Activated CD4-positive, alpha-beta memory T cell treated with anti-CD3 and anti-CD28 coated beads, Interleukin-2, amount 10 ng/mL, durations not matched to agents 7 days and 5 days (primary cell): ENCODE results near the gene CTIF. TPM values are rescaled to one million over a fixed set of nuclear protein-coding genes. Genes with fewer than 3 reads are reported as not detected.
A peak's percentile ranks its signal among the peaks of the same experiment; 100 is the strongest.

Experiments used
- CTCF ChIA-PET: fragments of 350-600 bp; sonication (Branson Sonifier 250); formaldehyde crosslinking; loops from one replicate; lab custom pipeline; 2021; ENCODE audit warnings: antibody characterized with exemption, inconsistent platforms; lab: Charles Lee
- POLR2A ChIA-PET: fragments of 350-600 bp; sonication (Branson Sonifier 250); formaldehyde crosslinking; loops from one replicate; lab custom pipeline; 2021; ENCODE audit warnings: antibody characterized with exemption; lab: Charles Lee
- DNase-seq: peaks from one replicate; pipeline ENCODE4 v3.0.0-alpha.2; 2020
- H3K27ac Mint-ChIP-seq: one replicate; pipeline ENCODE4 v1.8.0; 2021; ENCODE audit warnings: mild to moderate bottlenecking, mixed read lengths
- H3K27me3 Mint-ChIP-seq: one replicate; pipeline ENCODE4 v1.8.0; 2021; ENCODE audit warnings: mixed read lengths
- H3K36me3 Mint-ChIP-seq: one replicate; pipeline ENCODE4 v1.8.0; 2021; ENCODE audit warnings: low read depth, mixed read lengths
- H3K4me1 Mint-ChIP-seq: one replicate; pipeline ENCODE4 v1.8.0; 2021; ENCODE audit warnings: mixed read lengths
- H3K4me3 Mint-ChIP-seq: one replicate; pipeline ENCODE4 v1.8.0; 2021; ENCODE audit warnings: mild to moderate bottlenecking, mixed read lengths
- H3K9me3 Mint-ChIP-seq: one replicate; pipeline ENCODE4 v1.8.0; 2021; ENCODE audit warnings: mixed read lengths
- total RNA-seq, 2 experiments: library from RNA; stranded (reverse); gene quantifications; one replicate each; pipeline ENCODE4 v1.2.3, GENCODE V29; 2021

CTIF gene
- total RNA-seq, 2 experiments from 2014 or later: 4.9 to 5.1 TPM

- H3K4me3 Mint-ChIP-seq: no peak overlapping the region
- DNase-seq: no peak
- H3K36me3 Mint-ChIP-seq: no peaks in the 10 kb centered on the region
- POLR2A ChIA-PET: no interaction called here
- CTCF ChIA-PET: no interaction called here
- no peak overlapping the region for H3K27ac Mint-ChIP-seq
- H3K27me3 Mint-ChIP-seq: no peaks in the 10 kb centered on the region
- H3K9me3 Mint-ChIP-seq: no peaks in the 10 kb centered on the region
- H3K4me1 Mint-ChIP-seq: peaks cover 60% of the 10 kb centered on the region
Measured at GRCh38 chr18:48700446-48700845, 161.6 kb downstream of the CTIF start.

DNA sequence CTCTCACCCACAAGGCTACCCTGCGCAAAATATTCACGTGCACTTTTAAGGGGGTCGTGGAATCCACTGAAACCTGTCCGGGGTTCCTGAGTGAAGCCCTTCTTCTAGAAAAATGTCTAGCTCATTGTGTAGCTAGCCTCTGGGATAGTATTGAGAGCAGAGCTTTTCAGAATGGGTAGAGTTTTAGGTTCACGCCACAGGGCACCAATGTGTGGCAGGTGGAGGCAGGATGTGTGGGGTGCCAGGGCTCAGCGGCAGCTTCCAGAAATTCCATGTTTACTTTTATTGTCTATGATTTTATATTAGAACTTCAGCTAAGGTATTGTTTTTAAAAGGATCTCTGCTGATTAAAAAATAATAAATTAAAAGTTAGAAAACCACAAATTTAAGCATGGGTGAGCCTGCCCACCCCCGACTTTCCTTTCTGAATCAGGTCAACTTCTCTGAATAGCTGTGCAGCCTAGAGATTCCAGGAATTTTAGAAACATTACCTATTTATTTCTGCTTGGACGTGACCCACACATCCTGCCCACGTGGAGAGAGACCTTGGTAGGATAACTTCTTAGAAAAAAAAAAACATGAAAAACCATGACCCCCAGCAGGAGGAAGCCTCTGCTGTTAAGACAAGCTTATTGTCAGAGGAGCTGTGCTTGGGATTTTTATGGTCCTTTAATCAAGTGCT lies 163.7 kb downstream of the CTIF start:
- POLR2A ChIA-PET: no interaction called here
- CTCF ChIA-PET: interaction anchor here (0.6 to 1.4 kb wide), 4 partner anchors 8 to 713 kb away, joined by 3 read pairs; no protein-coding TSS in a partner anchor

GRCh38 chr18:48703028-48703386 lies 164.2 kb downstream of the CTIF start:
- Mint-ChIP-seq H3K27me3 (no peaks in the 10 kb centered on the region), H3K27ac (peak overlapping the region; percentile 61), H3K36me3 (no peaks in the 10 kb centered on the region), H3K4me1 (peaks cover 64% of the 10 kb centered on the region), H3K4me3 (no peak overlapping the region), H3K9me3 (no peaks in the 10 kb centered on the region)
- ChIA-PET CTCF (interaction anchor here (0.6 to 1.4 kb wide), 4 partner anchors 9 to 712 kb away, joined by 3 read pairs; no protein-coding TSS in a partner anchor), POLR2A (no interaction called here)
- no peak for DNase-seq

More for the DNA sequence above, 163.7 kb downstream of the CTIF start:
- no peaks in the 10 kb centered on the region for H3K36me3 Mint-ChIP-seq
- no peaks in the 10 kb centered on the region for H3K9me3 Mint-ChIP-seq
- H3K4me1 Mint-ChIP-seq: peaks cover 63% of the 10 kb centered on the region
- no peak for DNase-seq
- H3K27me3 Mint-ChIP-seq: no peaks in the 10 kb centered on the region
- H3K27ac Mint-ChIP-seq: peak overlapping the region; percentile 61
- no peak overlapping the region for H3K4me3 Mint-ChIP-seq

GRCh38 chr18:48703418-48703817 lies 164.6 kb downstream of the CTIF start:
- Mint-ChIP-seq H3K36me3 (no peaks in the 10 kb centered on the region), H3K4me1 (peaks cover 62% of the 10 kb centered on the region), H3K27me3 (no peaks in the 10 kb centered on the region), H3K9me3 (no peaks in the 10 kb centered on the region), H3K4me3 (no peak overlapping the region), H3K27ac (peak overlapping the region; percentile 61)
- DNase-seq: no peak
- CTCF ChIA-PET: interaction anchor here (1.2 to 1.4 kb wide), 3 partner anchors 9 to 476 kb away, joined by 3 read pairs; no protein-coding TSS in a partner anchor
- POLR2A ChIA-PET: no interaction called here

- H3K36me3 Mint-ChIP-seq: no peaks in the 10 kb centered on the region
- ChIA-PET CTCF (no interaction called here), POLR2A (no interaction called here)
- H3K4me3 Mint-ChIP-seq: no peak overlapping the region
- no peaks in the 10 kb centered on the region for H3K27me3 Mint-ChIP-seq
- no peak for DNase-seq
- no peaks in the 10 kb centered on the region for H3K9me3 Mint-ChIP-seq
- H3K4me1 Mint-ChIP-seq: peaks cover 46% of the 10 kb centered on the region
- H3K27ac Mint-ChIP-seq: no peak overlapping the region
Measured at GRCh38 chr18:48705043-48705442, 166.2 kb downstream of the CTIF start.

- POLR2A ChIA-PET: no interaction called here
- no peaks in the 10 kb centered on the region for H3K9me3 Mint-ChIP-seq
- no peak overlapping the region for H3K27ac Mint-ChIP-seq
- CTCF ChIA-PET: no interaction called here
- no peak overlapping the region for H3K4me3 Mint-ChIP-seq
- no peak for DNase-seq
- no peaks in the 10 kb centered on the region for H3K36me3 Mint-ChIP-seq
- peaks cover 41% of the 10 kb centered on the region for H3K4me1 Mint-ChIP-seq
- H3K27me3 Mint-ChIP-seq: no peaks in the 10 kb centered on the region
Measured at GRCh38 chr18:48705531-48705930, 166.7 kb downstream of the CTIF start.

DNA sequence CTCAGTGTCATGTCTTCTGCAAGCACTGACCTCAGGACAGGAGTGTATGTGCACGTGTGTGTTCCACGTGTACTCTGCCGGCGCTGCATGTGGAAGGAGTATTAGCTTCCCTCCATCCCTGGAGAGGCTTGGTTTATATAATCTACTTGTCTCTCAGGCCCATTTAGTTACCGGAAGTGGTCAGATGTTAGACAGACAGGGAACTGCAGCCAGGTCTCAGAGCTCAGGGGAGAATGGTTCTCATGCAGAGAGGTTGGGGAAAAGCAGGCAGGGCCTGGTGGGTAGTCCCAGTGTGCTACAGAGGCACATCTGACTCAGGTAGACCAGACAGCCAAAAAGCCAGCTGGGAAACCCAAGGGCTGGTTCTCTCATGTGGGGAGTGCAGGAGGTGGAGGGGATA lies 167.9 kb downstream of the CTIF start:
- no peak overlapping the region for H3K27ac Mint-ChIP-seq

DNA sequence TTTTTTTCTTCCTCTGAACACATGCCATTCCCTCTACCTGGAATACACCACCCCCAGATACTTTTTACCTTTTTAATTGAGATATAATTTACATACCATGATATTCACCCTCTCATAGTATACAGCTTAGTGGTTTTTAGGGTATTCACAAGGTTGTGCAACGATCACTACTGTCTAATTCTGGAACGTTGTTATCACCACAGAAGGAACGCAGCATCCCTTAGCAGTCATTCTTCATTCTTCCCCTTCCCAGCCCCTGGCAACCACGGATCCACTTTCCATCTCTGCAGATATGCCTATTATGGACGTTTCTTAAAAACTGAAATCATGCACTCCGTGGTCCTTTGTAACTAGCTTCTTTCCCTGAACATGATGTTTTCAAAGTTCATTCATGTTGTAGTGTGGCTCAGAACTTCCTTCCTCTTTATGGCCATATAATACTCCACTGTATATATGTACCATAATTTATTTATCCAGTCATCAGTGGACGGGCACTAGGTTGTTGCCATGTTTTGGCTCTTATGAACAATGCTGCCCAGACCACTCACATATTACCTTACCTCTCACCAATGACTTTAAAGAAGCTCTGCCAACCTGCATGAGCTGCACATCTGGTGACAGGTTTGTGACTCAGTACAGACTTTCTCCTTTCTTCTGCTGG lies 168.9 kb downstream of the CTIF start:
- H3K27me3 Mint-ChIP-seq: no peaks in the 10 kb centered on the region
- DNase-seq: no peak
- H3K36me3 Mint-ChIP-seq: no peaks in the 10 kb centered on the region
- POLR2A ChIA-PET: interaction anchor here (1.3 kb wide), 1 partner anchor 9 kb away, joined by 3 read pairs; no protein-coding TSS in a partner anchor
- H3K4me1 Mint-ChIP-seq: peaks cover 22% of the 10 kb centered on the region
- CTCF ChIA-PET: interaction anchor here (0.6 kb wide), 1 partner anchor 528 kb away, joined by 4 read pairs; no protein-coding TSS in a partner anchor
- no peak overlapping the region for H3K27ac Mint-ChIP-seq
- H3K4me3 Mint-ChIP-seq: no peak overlapping the region
- H3K9me3 Mint-ChIP-seq: no peaks in the 10 kb centered on the region

More for the DNA sequence above, 167.9 kb downstream of the CTIF start:
- CTCF ChIA-PET: no interaction called here
- Mint-ChIP-seq H3K4me3 (no peak overlapping the region), H3K36me3 (no peaks in the 10 kb centered on the region), H3K4me1 (peaks cover 32% of the 10 kb centered on the region), H3K27me3 (no peaks in the 10 kb centered on the region), H3K9me3 (no peaks in the 10 kb centered on the region)
- POLR2A ChIA-PET: no interaction called here
- no peak for DNase-seq

- Mint-ChIP-seq H3K9me3 (no peaks in the 10 kb centered on the region), H3K4me1 (peaks cover 12% of the 10 kb centered on the region), H3K27me3 (no peaks in the 10 kb centered on the region), H3K4me3 (no peak overlapping the region), H3K27ac (no peak overlapping the region), H3K36me3 (no peaks in the 10 kb centered on the region)
- ChIA-PET CTCF (no interaction called here), POLR2A (no interaction called here)
- no peak for DNase-seq
Measured at GRCh38 chr18:48708807-48709206, 170.0 kb downstream of the CTIF start.

DNA sequence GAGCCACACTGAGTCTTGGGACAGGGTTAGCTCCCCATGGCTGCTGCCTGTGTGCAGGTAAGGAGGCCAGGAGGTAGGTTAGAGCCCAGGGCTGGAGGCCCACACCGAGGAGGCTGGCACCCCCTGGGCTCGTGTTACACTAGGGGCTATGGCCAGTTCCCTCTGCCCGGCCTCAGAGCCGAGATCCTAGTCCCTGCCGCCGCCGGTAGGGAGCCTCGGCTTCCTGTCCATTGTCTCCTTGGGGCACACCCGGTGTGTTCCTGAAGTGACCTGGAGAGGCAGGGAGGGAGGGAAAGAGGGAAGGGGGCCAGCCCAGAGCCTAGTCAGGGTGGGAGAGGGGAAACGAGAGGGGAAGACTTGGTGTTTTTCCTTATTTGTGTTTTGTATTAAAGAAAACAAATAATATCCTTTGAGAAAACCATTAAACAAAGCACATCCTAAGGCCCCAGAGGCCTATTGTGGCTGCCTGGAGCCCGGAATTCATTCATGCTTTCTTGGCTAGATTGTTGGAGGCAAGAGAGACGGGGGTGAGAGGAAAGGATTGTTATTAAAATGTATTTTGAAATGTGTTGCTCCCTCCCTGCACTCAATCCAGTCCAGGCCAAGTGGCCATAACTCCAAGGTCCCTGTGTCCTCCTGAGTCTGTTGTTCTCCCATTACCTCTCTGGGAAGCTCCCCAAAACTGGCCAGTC lies 170.7 kb downstream of the CTIF start:
- POLR2A ChIA-PET: no interaction called here
- Mint-ChIP-seq H3K4me3 (no peak overlapping the region), H3K36me3 (no peaks in the 10 kb centered on the region), H3K27me3 (no peaks in the 10 kb centered on the region), H3K9me3 (no peaks in the 10 kb centered on the region), H3K27ac (no peak overlapping the region), H3K4me1 (peaks cover 7% of the 10 kb centered on the region)
- CTCF ChIA-PET: no interaction called here
- no peak for DNase-seq

GRCh38 chr18:48711651-48712486 lies 173.0 kb downstream of the CTIF start:
- Mint-ChIP-seq H3K4me3 (no peak overlapping the region), H3K27me3 (no peaks in the 10 kb centered on the region), H3K27ac (no peak overlapping the region), H3K4me1 (peaks cover 8% of the 10 kb centered on the region), H3K9me3 (no peaks in the 10 kb centered on the region), H3K36me3 (no peaks in the 10 kb centered on the region)
- DNase-seq: no peak
- CTCF ChIA-PET: interaction anchor here (1.1 to 1.7 kb wide), 3 partner anchors 9 to 285 kb away, joined by 3 to 5 read pairs (median 4); no protein-coding TSS in a partner anchor
- POLR2A ChIA-PET: no interaction called here

GRCh38 chr18:48713309-48713708 lies 174.5 kb downstream of the CTIF start:
- Mint-ChIP-seq H3K36me3 (no peaks in the 10 kb centered on the region), H3K4me1 (peaks cover 5% of the 10 kb centered on the region), H3K27ac (no peak overlapping the region), H3K9me3 (no peaks in the 10 kb centered on the region), H3K4me3 (no peak overlapping the region), H3K27me3 (no peaks in the 10 kb centered on the region)
- DNase-seq: no peak
- ChIA-PET CTCF (no interaction called here), POLR2A (no interaction called here)
